Activated B cell treated with CpG ODN at 0.5 μM for 24 hours (primary cell): ENCODE data around the gene ERP29. TPM values are rescaled to one million over a fixed set of nuclear protein-coding genes. Genes with fewer than 3 reads are reported as not detected.
A peak's percentile ranks its signal among the peaks of the same experiment; 100 is the strongest.
"Not testable (repeated sequence)": the region's sequence is repeated elsewhere in the genome, so short reads cannot be mapped to it uniquely, and the experiment has no call there.

Experiments used
- ATAC-seq: fragments of 200-7000 bp; cut with Tn5 transposase; one replicate; pipeline ENCODE4 v1.10.0; 2021; ENCODE audit warnings: low read depth, mild to moderate bottlenecking, moderate library complexity
- CTCF ChIA-PET: fragments of 350-600 bp; sonication (Branson Sonifier 250); formaldehyde crosslinking; loops from one replicate; lab custom pipeline; 2021; ENCODE audit warnings: antibody characterized with exemption; lab: Charles Lee
- POLR2A ChIA-PET: fragments of 350-600 bp; sonication (Branson Sonifier 250); formaldehyde crosslinking; loops from one replicate; lab custom pipeline; 2021; ENCODE audit warnings: antibody characterized with exemption; lab: Charles Lee
- DNase-seq: peaks from one replicate; pipeline ENCODE4 v3.0.0; 2022
- H3K27ac Mint-ChIP-seq: one replicate; pipeline ENCODE4 v1.8.0; 2020; ENCODE audit warnings: mixed read lengths
- H3K27me3 Mint-ChIP-seq: one replicate; pipeline ENCODE4 v1.8.0; 2021; ENCODE audit warnings: mixed read lengths
- H3K36me3 Mint-ChIP-seq: one replicate; pipeline ENCODE4 v1.8.0; 2021; ENCODE audit warnings: low read depth, mixed read lengths
- H3K4me1 Mint-ChIP-seq: one replicate; pipeline ENCODE4 v1.8.0; 2021; ENCODE audit warnings: mixed read lengths
- H3K4me3 Mint-ChIP-seq: one replicate; pipeline ENCODE4 v1.8.0; 2020; ENCODE audit warnings: mild to moderate bottlenecking, mixed read lengths
- H3K9me3 Mint-ChIP-seq: one replicate; pipeline ENCODE4 v1.8.0; 2020; ENCODE audit warnings: mixed read lengths
- intact Hi-C: fragments of 100-400 bp; cut with micrococcal nuclease; formaldehyde crosslinking; loops from one replicate; pipeline ENCODE4 v1.15.1; 2024
- total RNA-seq: library from RNA; stranded (reverse); gene quantifications from 2 replicates; pipeline ENCODE4 v1.2.3, GENCODE V29; 2022
- TF ChIP-seq, protein P1 (sequence below): fragments of 200-600 bp; IDR thresholded peaks from one replicate; pipeline ENCODE4 v1.8.0; 2022; ENCODE audit warnings: antibody characterized with exemption, mild to moderate bottlenecking

ERP29 gene
- total RNA-seq, 1 donor from 2014 or later: 133 TPM

DNA sequence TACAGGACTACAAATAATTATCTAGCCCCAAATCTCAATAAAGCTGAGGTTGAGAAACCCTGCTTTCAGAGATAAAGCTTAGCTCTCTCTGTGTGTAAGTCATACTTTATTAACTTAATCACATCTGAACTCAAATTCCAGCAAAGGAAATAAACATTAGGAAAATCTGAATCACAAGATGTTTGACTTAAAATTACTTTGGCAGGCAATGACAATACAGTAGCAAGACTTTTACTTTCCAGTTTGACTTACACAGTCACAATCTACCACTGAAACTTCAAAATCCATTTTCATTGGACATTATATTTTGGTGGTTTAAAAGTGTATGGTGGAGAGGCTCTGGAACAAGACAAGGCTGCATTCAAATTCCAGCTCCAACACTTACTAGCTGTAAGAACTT lies 11.7 kb upstream of the ERP29 start:
- intact Hi-C loops: no loop called here
- ATAC-seq: no peak
- no peak overlapping the region for H3K27ac Mint-ChIP-seq
- H3K9me3 Mint-ChIP-seq: no peaks in the 10 kb centered on the region
- CTCF ChIA-PET: no interaction called here
- peaks cover 3% of the 10 kb centered on the region for H3K36me3 Mint-ChIP-seq
- H3K27me3 Mint-ChIP-seq: peaks cover 9% of the 10 kb centered on the region
- TF ChIP-seq, protein P1, sequence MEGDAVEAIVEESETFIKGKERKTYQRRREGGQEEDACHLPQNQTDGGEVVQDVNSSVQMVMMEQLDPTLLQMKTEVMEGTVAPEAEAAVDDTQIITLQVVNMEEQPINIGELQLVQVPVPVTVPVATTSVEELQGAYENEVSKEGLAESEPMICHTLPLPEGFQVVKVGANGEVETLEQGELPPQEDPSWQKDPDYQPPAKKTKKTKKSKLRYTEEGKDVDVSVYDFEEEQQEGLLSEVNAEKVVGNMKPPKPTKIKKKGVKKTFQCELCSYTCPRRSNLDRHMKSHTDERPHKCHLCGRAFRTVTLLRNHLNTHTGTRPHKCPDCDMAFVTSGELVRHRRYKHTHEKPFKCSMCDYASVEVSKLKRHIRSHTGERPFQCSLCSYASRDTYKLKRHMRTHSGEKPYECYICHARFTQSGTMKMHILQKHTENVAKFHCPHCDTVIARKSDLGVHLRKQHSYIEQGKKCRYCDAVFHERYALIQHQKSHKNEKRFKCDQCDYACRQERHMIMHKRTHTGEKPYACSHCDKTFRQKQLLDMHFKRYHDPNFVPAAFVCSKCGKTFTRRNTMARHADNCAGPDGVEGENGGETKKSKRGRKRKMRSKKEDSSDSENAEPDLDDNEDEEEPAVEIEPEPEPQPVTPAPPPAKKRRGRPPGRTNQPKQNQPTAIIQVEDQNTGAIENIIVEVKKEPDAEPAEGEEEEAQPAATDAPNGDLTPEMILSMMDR: no peak
- no peak for DNase-seq
- H3K4me1 Mint-ChIP-seq: peaks cover 38% of the 10 kb centered on the region
- POLR2A ChIA-PET: interaction anchor here (5.1 kb wide), 1 partner anchor 12 kb away, joined by 98 read pairs; the partner anchor contains the start of genes ERP29 and TMEM116
- H3K4me3 Mint-ChIP-seq: no peak overlapping the region

DNA sequence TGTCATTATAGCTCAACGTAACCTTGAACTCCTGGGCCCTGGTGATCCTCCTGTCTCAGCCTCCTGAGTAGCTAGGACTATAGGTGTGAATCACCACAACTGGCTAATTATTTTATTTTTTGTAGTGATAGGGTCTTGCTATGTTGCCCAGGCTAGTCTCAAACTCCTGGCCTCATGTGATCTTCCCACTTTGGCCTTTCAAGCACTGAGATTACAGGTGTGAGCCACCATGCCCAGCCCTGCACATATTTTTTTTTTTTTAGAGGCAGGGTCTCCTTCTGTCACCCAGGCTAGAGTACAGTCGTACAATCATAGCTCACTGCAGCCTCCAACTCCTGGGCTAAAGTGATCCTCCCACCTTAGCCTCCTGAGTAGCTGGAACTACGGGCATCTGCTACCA lies 9.2 kb upstream of the ERP29 start:
- intact Hi-C loops: no loop called here
- CTCF ChIA-PET: interaction anchor here (1.0 kb wide), 1 partner anchor 10 kb away, joined by 3 read pairs; no protein-coding TSS in a partner anchor
- H3K27me3 Mint-ChIP-seq: peaks cover 5% of the 10 kb centered on the region
- POLR2A ChIA-PET: interaction anchor here (5.1 kb wide), 1 partner anchor 9 kb away, joined by 98 read pairs; the partner anchor contains the start of genes ERP29 and TMEM116
- peaks cover 47% of the 10 kb centered on the region for H3K4me1 Mint-ChIP-seq
- DNase-seq (no peak), ATAC-seq (no peak)
- no peak overlapping the region for H3K27ac Mint-ChIP-seq
- no peaks in the 10 kb centered on the region for H3K9me3 Mint-ChIP-seq
- peaks cover 3% of the 10 kb centered on the region for H3K36me3 Mint-ChIP-seq
- TF ChIP-seq, protein P1: no peak
- H3K4me3 Mint-ChIP-seq: no peak overlapping the region

DNA sequence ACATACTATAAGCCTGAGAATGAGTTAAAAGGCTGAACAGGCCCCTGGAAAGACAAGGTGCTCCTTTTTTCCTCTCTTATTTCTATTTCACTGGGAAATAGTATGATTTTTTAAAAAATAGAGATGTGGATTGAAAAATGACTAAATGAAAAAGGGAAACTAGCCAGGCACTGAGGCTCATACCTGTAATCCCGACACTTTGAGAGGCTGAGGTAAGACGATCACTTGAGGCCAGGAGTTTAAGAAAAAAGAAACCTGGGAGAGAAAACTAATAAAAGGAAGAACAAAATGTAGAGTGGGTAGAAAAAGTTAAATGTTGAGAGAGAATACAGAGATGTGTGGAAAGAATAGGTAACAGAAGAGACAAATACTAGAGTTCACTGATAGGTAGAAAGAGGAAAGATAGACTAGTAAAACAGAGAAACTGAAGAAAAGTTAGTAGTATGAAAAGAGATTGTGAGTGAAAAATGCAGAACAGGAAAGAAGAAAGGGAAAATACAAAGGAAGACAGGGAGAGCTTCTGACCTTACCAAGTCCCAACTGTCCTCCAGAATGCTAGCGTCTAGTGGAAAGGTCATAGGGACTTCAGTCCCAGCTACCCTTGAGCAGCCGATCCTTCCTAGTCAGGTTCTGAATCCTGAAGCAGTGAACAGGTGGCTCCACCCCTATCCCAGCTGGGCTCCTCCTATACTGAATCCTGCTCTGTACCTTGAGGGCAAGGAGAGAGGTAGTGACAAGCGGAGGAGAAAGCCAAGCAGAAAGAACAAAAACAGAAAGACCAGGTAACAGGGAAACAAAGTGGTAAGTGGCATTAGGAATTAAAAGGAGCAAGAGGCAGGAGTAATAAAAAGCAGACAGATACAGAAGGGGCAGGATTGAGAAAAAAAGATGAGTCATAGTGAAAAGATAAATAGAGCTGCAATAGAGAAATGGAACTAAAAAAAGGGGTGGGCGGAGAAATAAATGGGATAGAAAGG lies 7.5 kb upstream of the ERP29 start:
- intact Hi-C loops: no loop called here
- Mint-ChIP-seq H3K36me3 (peaks cover under 1% of the 10 kb centered on the region), H3K4me3 (no peak overlapping the region), H3K27ac (no peak overlapping the region), H3K4me1 (peaks cover 48% of the 10 kb centered on the region), H3K9me3 (no peaks in the 10 kb centered on the region), H3K27me3 (peaks cover 2% of the 10 kb centered on the region)
- ChIA-PET CTCF (no interaction called here), POLR2A (interaction anchor here (5.1 kb wide), 1 partner anchor 8 kb away, joined by 98 read pairs; the partner anchor contains the start of genes ERP29 and TMEM116)
- ATAC-seq: no peak
- no peak for DNase-seq
- TF ChIP-seq, protein P1: no peak

DNA sequence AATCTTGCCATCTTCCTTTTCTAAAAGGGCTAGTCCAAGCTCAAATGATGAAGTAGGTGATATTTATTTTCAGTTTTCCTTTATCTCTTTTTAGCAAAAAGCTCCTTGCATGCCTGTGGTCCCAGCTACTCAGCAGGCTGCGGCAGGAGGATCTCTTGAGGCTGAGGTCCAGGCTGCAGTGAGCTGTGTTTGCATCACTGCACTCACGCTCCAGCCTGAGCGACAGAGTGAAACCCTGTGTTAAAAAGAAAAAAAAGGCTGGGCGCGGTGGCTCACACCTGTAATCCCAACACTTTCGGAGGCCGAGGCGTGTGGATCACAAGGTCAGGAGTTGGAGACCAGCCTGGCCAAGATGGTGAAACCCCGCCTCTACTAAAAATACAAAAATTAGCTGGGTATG lies 5.3 kb upstream of the ERP29 start:
- ChIA-PET POLR2A (interaction anchor here (0.7 kb wide), 1 partner anchor 15 kb away, joined by 4 read pairs; no protein-coding TSS in a partner anchor), CTCF (no interaction called here)
- H3K27ac Mint-ChIP-seq: no peak overlapping the region
- H3K27me3 Mint-ChIP-seq: no peaks in the 10 kb centered on the region
- H3K36me3 Mint-ChIP-seq: peaks cover 6% of the 10 kb centered on the region
- DNase-seq (no peak), ATAC-seq (no peak)
- intact Hi-C loops: no loop called here
- no peak overlapping the region for H3K4me3 Mint-ChIP-seq
- TF ChIP-seq, protein P1: no peak
- no peaks in the 10 kb centered on the region for H3K9me3 Mint-ChIP-seq
- H3K4me1 Mint-ChIP-seq: peaks cover 46% of the 10 kb centered on the region

DNA sequence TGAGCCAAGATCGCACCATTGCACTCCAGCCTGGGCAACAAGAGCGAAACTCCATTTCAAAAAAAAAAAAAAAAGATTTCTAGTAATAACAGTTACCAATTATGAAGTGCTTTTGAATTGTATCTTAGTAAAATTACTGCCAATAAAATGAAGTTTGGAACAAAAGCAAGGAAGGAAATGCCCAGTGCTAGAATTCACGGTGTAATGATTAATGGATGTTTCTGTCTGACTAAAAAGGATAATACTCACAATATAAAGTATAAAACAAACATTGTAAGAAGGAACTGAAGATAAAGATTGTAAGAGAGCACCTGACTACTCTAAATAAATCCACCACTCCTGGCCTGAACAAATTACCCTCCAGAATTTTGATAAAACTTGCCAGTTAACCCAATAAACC lies 4.3 kb upstream of the ERP29 start:
- intact Hi-C loops: no loop called here

DNA sequence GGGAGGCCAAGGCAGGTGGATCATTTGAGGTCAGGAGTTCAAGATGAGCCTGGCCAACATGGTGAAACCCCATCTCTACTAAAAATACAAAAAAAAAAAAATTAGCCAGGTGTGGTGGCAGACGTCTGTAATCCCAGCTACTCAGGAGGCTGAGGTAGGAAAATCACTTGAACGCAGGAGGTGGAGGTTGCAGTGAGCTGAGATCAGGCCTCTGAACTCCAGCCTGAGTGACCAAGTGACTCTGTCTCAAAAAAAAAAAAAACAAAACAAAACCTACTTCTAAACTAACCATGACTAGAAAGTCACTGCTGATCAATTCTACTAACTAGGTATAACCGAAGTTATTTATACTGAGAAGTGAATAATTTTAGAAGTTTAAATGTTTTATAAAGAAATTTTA lies 3.6 kb upstream of the ERP29 start:
- H3K9me3 Mint-ChIP-seq, H3K27ac Mint-ChIP-seq, intact Hi-C loops, DNase-seq, CTCF ChIA-PET, H3K27me3 Mint-ChIP-seq, H3K4me3 Mint-ChIP-seq, ATAC-seq: not testable (repeated sequence)
- peaks cover 16% of the 10 kb centered on the region for H3K36me3 Mint-ChIP-seq
- peaks cover 49% of the 10 kb centered on the region for H3K4me1 Mint-ChIP-seq
- POLR2A ChIA-PET: interaction anchor here (0.6 to 1.3 kb wide), 2 partner anchors 11 to 13 kb away, joined by 3 to 4 read pairs; no protein-coding TSS in a partner anchor

More for the DNA sequence above, 4.3 kb upstream of the ERP29 start:
- Mint-ChIP-seq H3K27ac (peak overlapping the region; percentile 24), H3K9me3 (no peaks in the 10 kb centered on the region), H3K4me1 (peaks cover 43% of the 10 kb centered on the region), H3K36me3 (peaks cover 9% of the 10 kb centered on the region), H3K4me3 (no peak overlapping the region), H3K27me3 (no peaks in the 10 kb centered on the region)
- DNase-seq (no peak), ATAC-seq (no peak)
- POLR2A ChIA-PET: no interaction called here
- TF ChIP-seq, protein P1: no peak
- CTCF ChIA-PET: no interaction called here
